Raji (cell line): Measurements from ENCODE around the gene PP2D1.

Experiments used
- POLR2A ChIP-seq: IDR thresholded peaks from 2 replicates; pipeline ENCODE4 v1.6.1; 2011; ENCODE audit warnings: low read depth, low read length, control low read depth; ENCODE audit not compliant: insufficient read depth

Gene PP2D1, protein sequence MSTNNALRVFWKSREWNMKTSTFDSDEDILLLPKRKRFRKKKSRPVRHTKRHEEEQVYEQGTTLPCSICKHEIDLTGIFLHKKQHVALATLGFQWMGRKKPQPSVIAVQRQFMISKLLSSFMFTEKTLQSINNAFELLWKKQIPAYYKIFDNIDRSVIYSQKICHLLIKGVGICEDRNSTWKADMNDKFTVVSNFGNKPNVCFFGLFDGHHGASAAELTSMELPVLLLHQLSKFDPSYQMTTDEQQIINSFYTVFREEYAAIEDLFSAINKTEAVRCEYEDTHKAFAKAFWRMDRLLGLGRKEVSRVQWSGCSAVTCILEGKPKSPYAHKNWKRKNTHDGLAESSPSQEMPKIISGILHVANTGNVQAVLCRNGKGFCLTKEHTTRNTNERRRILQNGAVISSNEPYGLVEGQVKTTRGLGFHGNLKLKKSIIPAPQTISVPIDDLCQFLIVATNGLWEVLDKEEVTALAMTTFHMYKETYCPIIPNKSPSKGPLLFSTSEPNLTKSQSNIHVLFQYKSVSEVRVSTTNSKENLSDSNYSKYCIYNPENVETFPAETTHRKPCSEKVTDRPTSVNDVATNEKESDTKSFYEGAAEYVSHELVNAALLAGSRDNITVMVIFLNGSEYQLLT

GRCh38 chr3:20012164-20012563 lies at the start of gene PP2D1:
Gene PP2D1, minus strand, starts transcription at chr3:20012264. Its CDS starts 192 bp downstream, at chr3:20012072.
- no peak for TF ChIP-seq POLR2A

DNA sequence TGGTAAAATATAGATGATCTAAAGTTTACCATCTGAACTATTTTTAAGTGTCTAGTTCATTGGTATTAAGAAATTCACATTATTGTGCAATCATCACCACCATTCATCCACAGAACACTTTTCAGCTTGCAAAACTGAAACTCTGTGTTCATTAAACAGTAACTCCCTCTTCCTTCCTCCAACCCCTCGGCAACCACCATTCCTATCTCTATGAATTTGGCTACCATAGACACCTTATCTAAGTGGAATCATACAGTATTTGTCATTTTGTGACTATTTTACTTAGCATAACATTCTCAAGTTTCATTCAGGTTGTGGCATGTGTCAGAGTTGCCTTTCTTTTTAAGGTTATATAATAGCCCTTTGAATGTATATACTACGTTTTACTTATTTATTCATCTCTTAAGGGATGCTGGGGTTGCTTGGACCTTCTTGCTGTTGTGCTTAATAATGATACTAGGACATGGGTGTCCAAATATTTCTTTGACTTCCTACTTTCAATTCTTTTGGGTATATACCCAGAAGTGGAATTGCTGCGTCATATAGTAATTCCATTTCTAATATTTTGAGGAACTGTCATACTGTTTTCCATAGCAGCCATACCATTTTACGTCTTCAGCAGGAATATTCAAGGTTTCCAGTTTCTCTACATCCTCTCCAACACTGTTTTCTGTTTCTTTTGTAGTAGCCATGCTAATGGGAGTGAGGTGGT lies 49.1 kb upstream of the PP2D1 start:
- no peak for TF ChIP-seq POLR2A

DNA sequence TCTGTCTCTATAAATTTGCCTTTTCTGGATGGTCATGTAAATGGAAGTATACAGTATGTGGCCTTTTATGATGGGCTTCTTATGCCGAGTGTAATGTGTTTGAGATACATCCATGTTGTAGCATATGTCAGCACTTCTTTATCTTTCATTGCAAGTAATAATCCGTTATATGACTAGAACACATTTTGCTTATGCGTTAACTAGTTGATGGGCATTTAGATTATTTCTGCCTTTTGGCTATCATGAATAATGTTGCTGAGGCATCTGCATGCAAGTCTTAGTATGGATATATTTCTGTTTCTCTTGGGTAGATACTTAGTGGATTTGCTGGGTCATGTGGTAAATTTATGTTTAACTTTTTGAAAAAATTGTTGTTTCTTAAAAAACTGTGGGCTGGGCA lies 47.9 kb upstream of the PP2D1 start:
- TF ChIP-seq POLR2A: no peak

DNA sequence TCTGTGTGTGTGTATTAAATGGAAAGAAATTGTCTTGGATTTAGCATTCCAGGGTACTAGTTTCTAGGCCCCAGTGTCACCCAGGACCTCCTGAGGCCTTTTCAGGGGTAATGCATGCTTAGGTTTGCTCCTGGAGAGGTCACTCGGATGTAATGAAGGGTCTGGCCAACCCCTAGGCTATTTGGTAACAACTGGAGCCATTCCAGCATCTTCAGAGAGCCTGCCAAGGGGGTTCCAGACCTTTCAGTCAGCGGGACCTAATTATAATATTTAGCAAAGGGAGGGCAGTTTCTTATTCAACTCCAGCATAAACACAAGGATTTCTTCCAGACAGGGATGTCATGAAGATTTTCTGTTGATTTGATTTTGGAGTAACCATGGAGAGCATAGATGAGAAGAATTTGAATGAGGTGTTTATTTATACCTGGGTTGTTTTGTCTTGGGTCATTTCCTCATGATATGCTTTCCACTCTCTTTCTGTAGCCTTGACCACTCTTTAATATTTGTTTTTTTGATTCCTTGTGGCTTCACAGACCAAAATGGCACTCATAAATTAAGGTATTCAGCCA lies 45.6 kb upstream of the PP2D1 start:
- no peak for TF ChIP-seq POLR2A

DNA sequence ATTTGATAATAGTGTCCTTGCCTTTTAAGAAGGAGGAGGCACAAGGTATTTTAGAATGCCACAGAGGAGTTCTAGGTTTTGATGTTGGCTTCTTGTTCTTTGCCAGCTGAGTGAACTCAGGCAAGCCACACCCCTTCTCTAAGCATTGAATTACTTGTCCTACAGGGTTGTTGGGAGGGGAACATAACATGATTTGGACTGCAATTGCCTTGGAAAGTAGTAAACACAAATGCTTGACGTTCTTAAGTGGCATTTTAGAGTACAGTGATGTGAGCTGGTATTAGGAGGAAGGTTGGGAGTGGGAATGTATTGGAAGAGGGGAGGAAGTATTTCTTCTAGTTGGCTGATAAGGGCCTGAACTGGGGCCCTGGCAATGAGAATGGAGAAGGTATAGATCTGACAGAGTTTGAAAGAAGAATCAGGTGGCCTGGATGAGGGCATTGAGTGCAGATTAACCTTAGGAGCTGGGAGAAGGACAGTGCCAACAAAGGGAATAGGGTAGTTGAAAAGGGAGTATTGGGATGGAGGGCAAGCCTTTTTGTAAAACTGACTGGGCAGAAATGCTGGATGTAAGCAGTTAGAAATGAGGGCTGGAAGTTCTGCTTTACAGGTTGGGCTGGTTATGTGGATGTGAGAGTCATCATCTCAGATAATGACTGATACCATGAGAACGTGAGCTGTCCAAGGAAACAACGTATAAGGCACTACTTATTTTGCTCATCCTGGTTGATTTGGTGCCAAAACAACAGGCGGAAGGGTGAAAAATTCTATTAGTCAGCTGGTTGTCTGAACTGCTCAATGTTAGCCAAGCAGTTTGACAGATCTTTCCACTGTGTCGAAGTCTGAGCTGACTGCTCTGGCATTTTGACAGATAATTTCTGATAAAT lies 44.9 kb upstream of the PP2D1 start:
- no peak for TF ChIP-seq POLR2A

GRCh38 chr3:20055842-20056241 lies 43.8 kb upstream of the PP2D1 start:
- TF ChIP-seq POLR2A: no peak

- TF ChIP-seq POLR2A: no peak
Measured at GRCh38 chr3:20055020-20055775, 43.1 kb upstream of the PP2D1 start.

DNA sequence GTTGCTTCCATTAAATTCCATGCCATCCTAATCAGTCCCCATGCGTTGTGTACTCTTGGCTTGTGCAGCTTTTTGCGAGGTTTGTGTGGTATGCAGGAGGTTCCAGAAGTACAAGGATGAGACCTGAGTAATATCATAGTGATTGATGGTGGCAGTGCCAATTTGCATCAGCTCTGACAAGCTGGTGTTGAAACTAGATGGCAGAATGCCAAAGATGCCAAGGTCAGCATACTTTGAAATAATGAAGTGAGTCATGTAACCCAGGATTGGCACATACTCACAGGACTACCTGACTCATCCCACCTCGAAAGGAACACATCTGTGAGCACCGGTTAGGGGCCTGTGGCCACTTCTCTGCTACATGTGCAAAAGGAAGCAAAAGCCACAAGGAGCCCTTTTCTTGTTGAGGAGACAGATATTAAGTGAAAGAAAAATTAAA lies 42.5 kb upstream of the PP2D1 start:
- TF ChIP-seq POLR2A: no peak

DNA sequence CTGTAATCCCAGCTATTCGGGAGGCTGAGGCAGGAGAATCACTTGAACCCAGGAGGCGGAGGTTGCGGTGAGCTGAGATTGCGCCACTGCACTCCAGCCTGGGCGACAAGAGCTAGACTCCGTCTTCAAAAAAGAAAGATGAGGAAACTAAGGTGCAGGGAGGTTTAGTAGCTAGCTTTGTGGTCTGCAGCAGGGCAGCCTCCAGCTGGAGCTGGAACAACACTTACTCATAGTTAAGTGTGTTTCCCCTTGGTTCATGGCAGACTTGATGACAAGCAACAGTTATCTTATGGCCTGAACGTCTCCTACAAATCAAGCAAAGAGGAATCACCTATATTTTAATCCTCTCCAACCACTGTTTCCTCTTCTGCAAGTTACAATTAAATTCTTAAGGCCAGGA lies 40.8 kb upstream of the PP2D1 start:
- no peak for TF ChIP-seq POLR2A

DNA sequence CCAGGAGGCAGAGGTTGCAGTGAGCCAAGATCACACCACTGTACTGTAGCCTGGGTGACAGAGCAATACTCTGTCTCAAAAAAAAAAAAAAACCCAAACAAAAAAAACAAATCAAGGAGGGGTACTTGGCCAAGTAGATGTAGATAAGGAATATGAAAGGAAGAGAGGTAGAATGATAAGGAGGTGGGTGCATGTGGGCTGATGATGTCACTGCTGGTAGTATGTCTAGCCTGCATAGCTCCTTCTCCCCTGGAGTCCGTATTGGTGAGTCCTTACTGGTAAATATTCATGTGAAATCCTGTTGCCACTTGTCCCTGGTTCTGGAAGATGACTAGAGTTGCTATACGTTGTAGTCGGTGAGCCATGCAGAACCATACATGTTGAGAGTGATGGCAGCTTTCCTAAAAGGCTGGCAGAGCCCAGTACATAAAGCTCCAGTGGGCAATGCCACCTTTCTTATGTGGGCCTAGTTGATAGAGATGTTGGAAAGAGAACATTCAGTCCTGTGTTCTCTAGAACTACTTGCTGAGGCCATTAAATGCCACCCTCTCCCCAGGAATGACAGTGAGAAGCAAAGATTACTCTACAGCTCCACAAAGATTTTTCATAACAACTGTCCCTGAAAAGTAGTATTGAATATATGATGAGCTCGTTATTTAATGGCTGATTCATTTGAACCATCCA lies 39.2 kb upstream of the PP2D1 start:
- no peak for TF ChIP-seq POLR2A

GRCh38 chr3:20047976-20048883 lies 36.2 kb upstream of the PP2D1 start:
- TF ChIP-seq POLR2A: no peak

GRCh38 chr3:20047341-20047779 lies 35.3 kb upstream of the PP2D1 start:
- no peak for TF ChIP-seq POLR2A
